Measurements from ENCODE around the gene CCDC190. TPM values are rescaled to one million over a fixed set of nuclear protein-coding genes. Genes with fewer than 3 reads are reported as not detected.

CCDC190 gene
- total and polyA plus RNA-seq, 2 of the 13 experiments (the other 11 are each of a cell fraction or from before 2014, with no cell fraction given), result not detected

DNA sequence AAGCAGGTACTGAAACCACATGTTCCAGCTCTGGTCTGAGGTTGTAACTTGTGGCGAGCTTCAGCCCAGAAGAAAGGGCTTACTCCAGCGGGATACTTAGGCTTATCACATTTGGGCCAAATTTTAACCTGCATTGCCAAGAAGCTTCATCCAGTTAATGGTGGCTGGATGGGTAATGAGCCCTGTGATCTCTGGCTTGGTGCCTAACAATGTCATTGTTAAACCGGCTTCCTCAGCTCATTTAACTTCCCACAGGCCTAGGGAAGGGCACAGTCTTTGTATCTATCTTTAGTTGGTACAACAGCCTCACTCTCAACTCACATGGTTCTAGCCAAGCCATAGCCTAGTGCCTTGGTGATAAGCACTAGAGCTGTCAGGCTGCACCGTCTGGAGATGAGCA, 43.6 kb upstream of the CCDC190 start (continued):
- TF ChIP-seq, protein P1, sequence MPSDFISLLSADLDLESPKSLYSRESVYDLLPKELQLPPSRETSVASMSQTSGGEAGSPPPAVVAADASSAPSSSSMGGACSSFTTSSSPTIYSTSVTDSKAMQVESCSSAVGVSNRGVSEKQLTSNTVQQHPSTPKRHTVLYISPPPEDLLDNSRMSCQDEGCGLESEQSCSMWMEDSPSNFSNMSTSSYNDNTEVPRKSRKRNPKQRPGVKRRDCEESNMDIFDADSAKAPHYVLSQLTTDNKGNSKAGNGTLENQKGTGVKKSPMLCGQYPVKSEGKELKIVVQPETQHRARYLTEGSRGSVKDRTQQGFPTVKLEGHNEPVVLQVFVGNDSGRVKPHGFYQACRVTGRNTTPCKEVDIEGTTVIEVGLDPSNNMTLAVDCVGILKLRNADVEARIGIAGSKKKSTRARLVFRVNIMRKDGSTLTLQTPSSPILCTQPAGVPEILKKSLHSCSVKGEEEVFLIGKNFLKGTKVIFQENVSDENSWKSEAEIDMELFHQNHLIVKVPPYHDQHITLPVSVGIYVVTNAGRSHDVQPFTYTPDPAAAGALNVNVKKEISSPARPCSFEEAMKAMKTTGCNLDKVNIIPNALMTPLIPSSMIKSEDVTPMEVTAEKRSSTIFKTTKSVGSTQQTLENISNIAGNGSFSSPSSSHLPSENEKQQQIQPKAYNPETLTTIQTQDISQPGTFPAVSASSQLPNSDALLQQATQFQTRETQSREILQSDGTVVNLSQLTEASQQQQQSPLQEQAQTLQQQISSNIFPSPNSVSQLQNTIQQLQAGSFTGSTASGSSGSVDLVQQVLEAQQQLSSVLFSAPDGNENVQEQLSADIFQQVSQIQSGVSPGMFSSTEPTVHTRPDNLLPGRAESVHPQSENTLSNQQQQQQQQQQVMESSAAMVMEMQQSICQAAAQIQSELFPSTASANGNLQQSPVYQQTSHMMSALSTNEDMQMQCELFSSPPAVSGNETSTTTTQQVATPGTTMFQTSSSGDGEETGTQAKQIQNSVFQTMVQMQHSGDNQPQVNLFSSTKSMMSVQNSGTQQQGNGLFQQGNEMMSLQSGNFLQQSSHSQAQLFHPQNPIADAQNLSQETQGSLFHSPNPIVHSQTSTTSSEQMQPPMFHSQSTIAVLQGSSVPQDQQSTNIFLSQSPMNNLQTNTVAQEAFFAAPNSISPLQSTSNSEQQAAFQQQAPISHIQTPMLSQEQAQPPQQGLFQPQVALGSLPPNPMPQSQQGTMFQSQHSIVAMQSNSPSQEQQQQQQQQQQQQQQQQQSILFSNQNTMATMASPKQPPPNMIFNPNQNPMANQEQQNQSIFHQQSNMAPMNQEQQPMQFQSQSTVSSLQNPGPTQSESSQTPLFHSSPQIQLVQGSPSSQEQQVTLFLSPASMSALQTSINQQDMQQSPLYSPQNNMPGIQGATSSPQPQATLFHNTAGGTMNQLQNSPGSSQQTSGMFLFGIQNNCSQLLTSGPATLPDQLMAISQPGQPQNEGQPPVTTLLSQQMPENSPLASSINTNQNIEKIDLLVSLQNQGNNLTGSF (CRISPR knock-in tag; IDR thresholded peaks at IDR 0.05), result no peak
- TF ChIP-seq ZNF460 (CRISPR knock-in tag; IDR thresholded peaks at IDR 0.05; ENCODE audit: borderline replicate concordance) (no peak), FOXK1 (CRISPR knock-in tag; IDR thresholded peaks at IDR 0.05; ENCODE audit: borderline replicate concordance, low read depth) (no peak), ZNF543 (CRISPR knock-in tag; IDR thresholded peaks at IDR 0.05) (no peak), NCOR1 (IDR thresholded peaks at IDR 0.05; ENCODE audit: borderline replicate concordance, low read length) (no peak), NCOA5 (CRISPR knock-in tag; IDR thresholded peaks at IDR 0.05) (no peak), ZFP36 (IDR thresholded peaks at IDR 0.05; ENCODE audit: borderline replicate concordance, low read depth, low read length, partially characterized antibody) (no peak), ZFP82 (CRISPR knock-in tag; IDR thresholded peaks at IDR 0.05; ENCODE audit: borderline replicate concordance) (no peak), RARG (CRISPR knock-in tag; IDR thresholded peaks at IDR 0.05; ENCODE audit: low read depth) (no peak)
- TF ChIP-seq, protein P2, sequence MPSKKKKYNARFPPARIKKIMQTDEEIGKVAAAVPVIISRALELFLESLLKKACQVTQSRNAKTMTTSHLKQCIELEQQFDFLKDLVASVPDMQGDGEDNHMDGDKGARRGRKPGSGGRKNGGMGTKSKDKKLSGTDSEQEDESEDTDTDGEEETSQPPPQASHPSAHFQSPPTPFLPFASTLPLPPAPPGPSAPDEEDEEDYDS (CRISPR knock-in tag; IDR thresholded peaks at IDR 0.05), result no peak
